Measurements from ENCODE around the gene CYBA.

DNA sequence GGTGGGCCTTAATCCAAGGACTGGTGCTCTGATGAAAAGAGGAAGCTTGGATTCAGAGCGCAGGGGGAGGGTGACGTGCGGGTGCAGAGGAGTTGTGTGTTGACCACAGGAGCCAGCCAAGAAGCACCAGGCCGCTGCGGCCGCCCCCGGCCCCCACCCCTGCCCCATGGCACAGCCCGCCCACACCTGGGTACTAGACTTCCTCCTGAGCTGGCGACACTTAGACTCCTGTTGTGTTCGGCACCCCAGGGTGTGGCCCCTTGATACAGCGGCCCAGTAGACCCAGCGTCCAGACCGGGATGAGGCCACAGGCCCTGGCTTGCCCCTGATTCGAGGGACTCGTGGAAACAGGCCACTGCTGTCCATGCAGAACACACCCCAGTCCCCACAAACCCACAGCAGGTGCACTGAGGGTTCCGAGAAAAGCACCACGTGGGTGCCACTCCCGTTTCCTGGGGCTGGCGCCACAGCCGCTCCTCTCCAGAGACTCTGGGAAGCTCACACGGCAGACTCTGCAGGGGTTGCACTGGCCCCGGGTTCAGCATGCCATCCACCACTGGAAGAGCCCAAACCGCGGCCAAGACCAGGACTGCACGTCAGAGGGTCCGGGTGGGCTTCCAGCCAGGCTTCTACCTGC is 41.2 kb upstream of the CYBA start:
- TF ChIP-seq SMAD1 (CRISPR knock-in tag; IDR thresholded peaks at IDR 0.05; ENCODE audit: borderline replicate concordance, low read depth), result no peak
- no peak for TF ChIP-seq HOMEZ (CRISPR knock-in tag; IDR thresholded peaks at IDR 0.05; ENCODE audit: low read depth)
- TF ChIP-seq, protein P1, sequence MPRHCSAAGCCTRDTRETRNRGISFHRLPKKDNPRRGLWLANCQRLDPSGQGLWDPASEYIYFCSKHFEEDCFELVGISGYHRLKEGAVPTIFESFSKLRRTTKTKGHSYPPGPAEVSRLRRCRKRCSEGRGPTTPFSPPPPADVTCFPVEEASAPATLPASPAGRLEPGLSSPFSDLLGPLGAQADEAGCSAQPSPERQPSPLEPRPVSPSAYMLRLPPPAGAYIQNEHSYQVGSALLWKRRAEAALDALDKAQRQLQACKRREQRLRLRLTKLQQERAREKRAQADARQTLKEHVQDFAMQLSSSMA (CRISPR knock-in tag; IDR thresholded peaks at IDR 0.05), result no peak
- no peak for TF ChIP-seq ZNF773 (CRISPR knock-in tag; IDR thresholded peaks at IDR 0.05; ENCODE audit: borderline replicate concordance)
- no peak for TF ChIP-seq CTCF (CRISPR knock-in tag; IDR thresholded peaks at IDR 0.05)
- TF ChIP-seq BRCA1 (CRISPR knock-in tag; IDR thresholded peaks at IDR 0.05), result no peak
- TF ChIP-seq, protein P2, sequence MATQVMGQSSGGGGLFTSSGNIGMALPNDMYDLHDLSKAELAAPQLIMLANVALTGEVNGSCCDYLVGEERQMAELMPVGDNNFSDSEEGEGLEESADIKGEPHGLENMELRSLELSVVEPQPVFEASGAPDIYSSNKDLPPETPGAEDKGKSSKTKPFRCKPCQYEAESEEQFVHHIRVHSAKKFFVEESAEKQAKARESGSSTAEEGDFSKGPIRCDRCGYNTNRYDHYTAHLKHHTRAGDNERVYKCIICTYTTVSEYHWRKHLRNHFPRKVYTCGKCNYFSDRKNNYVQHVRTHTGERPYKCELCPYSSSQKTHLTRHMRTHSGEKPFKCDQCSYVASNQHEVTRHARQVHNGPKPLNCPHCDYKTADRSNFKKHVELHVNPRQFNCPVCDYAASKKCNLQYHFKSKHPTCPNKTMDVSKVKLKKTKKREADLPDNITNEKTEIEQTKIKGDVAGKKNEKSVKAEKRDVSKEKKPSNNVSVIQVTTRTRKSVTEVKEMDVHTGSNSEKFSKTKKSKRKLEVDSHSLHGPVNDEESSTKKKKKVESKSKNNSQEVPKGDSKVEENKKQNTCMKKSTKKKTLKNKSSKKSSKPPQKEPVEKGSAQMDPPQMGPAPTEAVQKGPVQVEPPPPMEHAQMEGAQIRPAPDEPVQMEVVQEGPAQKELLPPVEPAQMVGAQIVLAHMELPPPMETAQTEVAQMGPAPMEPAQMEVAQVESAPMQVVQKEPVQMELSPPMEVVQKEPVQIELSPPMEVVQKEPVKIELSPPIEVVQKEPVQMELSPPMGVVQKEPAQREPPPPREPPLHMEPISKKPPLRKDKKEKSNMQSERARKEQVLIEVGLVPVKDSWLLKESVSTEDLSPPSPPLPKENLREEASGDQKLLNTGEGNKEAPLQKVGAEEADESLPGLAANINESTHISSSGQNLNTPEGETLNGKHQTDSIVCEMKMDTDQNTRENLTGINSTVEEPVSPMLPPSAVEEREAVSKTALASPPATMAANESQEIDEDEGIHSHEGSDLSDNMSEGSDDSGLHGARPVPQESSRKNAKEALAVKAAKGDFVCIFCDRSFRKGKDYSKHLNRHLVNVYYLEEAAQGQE (IDR thresholded peaks at IDR 0.05; ENCODE audit: borderline replicate concordance in 1 of 2, low read depth in 1 of 2, low read length in 2 of 2), result no peak
- TF ChIP-seq, protein P3, sequence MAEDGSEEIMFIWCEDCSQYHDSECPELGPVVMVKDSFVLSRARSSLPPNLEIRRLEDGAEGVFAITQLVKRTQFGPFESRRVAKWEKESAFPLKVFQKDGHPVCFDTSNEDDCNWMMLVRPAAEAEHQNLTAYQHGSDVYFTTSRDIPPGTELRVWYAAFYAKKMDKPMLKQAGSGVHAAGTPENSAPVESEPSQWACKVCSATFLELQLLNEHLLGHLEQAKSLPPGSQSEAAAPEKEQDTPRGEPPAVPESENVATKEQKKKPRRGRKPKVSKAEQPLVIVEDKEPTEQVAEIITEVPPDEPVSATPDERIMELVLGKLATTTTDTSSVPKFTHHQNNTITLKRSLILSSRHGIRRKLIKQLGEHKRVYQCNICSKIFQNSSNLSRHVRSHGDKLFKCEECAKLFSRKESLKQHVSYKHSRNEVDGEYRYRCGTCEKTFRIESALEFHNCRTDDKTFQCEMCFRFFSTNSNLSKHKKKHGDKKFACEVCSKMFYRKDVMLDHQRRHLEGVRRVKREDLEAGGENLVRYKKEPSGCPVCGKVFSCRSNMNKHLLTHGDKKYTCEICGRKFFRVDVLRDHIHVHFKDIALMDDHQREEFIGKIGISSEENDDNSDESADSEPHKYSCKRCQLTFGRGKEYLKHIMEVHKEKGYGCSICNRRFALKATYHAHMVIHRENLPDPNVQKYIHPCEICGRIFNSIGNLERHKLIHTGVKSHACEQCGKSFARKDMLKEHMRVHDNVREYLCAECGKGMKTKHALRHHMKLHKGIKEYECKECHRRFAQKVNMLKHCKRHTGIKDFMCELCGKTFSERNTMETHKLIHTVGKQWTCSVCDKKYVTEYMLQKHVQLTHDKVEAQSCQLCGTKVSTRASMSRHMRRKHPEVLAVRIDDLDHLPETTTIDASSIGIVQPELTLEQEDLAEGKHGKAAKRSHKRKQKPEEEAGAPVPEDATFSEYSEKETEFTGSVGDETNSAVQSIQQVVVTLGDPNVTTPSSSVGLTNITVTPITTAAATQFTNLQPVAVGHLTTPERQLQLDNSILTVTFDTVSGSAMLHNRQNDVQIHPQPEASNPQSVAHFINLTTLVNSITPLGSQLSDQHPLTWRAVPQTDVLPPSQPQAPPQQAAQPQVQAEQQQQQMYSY (CRISPR knock-in tag; IDR thresholded peaks at IDR 0.05), result no peak
